ENCODE data around the gene THPO. TPM values are rescaled to one million over a fixed set of nuclear protein-coding genes. Genes with fewer than 3 reads are reported as not detected.

Gene THPO
- total and polyA plus RNA-seq, 2 donors (not counting 3 experiments of a cell fraction or from before 2014, with no cell fraction given), result 0.08 TPM; not detected in 1

- ChIA-PET POLR2A (interaction anchor here (0.5 kb wide), 1 partner anchor 161 kb away, joined by 4 read pairs; no protein-coding TSS in a partner anchor), CTCF (interaction anchor here (1.6 to 6.9 kb wide), 2 partner anchors 15 to 155 kb away, joined by 4 to 52 read pairs; no protein-coding TSS in a partner anchor)
- H3K4me1 ChIP-seq (ENCODE audit: control insufficient read depth, extremely low read depth, insufficient read depth, low read length), result no peaks in the 10 kb centered on the region
- peaks cover 17 to 18% of the 10 kb centered on the region in 2 experiments for H3K27me3 ChIP-seq (ENCODE audit: control insufficient read depth in 2 of 2, insufficient read depth in 2 of 2, low read length in 2 of 2)
- no peak for FAIRE-seq
- H3K79me2 ChIP-seq (ENCODE audit: control insufficient read depth, insufficient read depth, low read length), result no peaks in the 10 kb centered on the region
- H3K4me2 ChIP-seq (ENCODE audit: insufficient read depth, low read length), result no peak overlapping the region
- no peaks in the 10 kb centered on the region for H3K36me3 ChIP-seq (ENCODE audit: control insufficient read depth in 2 of 2, extremely low read depth in 1 of 2, insufficient read depth in 2 of 2, low read length in 2 of 2)
- no peak overlapping the region for H3K9ac ChIP-seq (replicated peaks; ENCODE audit: extremely low read depth, insufficient read depth, low read length)
- intact Hi-C loops (cut with micrococcal nuclease), result no loop called here
- TF ChIP-seq CTCF (IDR thresholded peaks at IDR 0.05; ENCODE audit: extremely low read depth in 1 of 2, insufficient read depth in 1 of 2, low read depth in 1 of 2, low read length in 2 of 2) (no peak), POLR2A (IDR thresholded peaks at IDR 0.05; ENCODE audit: low read depth, low read length) (no peak), FOS (IDR thresholded peaks at IDR 0.05; ENCODE audit: borderline replicate concordance, insufficient read depth, low read length) (no peak), GATA2 (IDR thresholded peaks at IDR 0.05; ENCODE audit: insufficient read depth, insufficient read length, low read depth, low read length) (no peak), MYC (IDR thresholded peaks at IDR 0.05; ENCODE audit: low read depth, low read length) (no peak), JUN (IDR thresholded peaks at IDR 0.05; ENCODE audit: borderline replicate concordance, insufficient read depth, insufficient read length, low read depth) (no peak), EZH2 (IDR thresholded peaks at IDR 0.05; ENCODE audit: borderline replicate concordance, low read depth, low read length, severe bottlenecking) (no peak), POLR2AphosphoS5 (IDR thresholded peaks at IDR 0.05; ENCODE audit: insufficient read depth, low read depth, low read length) (no peak), MAX (IDR thresholded peaks at IDR 0.05; ENCODE audit: insufficient read depth, insufficient read length) (no peak)
- BruUV-seq (replicated peaks), result no TSS peak
- dilution Hi-C loops (cut with MboI; ENCODE audit: extremely low pct_ligation_motif_present, low sequenced_read_pairs), result no loop called here
- no peaks in the 10 kb centered on the region for H4K20me1 ChIP-seq (replicated peaks; ENCODE audit: control insufficient read depth, extremely low read depth, insufficient read depth, low read length)
- no peak overlapping the region for H3K4me3 ChIP-seq (replicated peaks in 1 of 3; ENCODE audit: insufficient read depth in 1 of 3, low read depth in 1 of 3, low read length in 3 of 3)
- DNase-seq (ENCODE audit: low read depth, low spot score), result no peak
- H3K9me3 ChIP-seq (replicated peaks; ENCODE audit: control insufficient read depth, insufficient read depth, low read length), result no peaks in the 10 kb centered on the region
- no peak overlapping the region for H2AFZ ChIP-seq (ENCODE audit: low read depth, low read length)
- no peaks in the 10 kb centered on the region for H3K9me1 ChIP-seq (replicated peaks; ENCODE audit: control insufficient read depth, extremely low read depth, insufficient read depth, low read length)
- H3K27ac ChIP-seq (ENCODE audit: insufficient read depth, low read depth, low read length), result no peak overlapping the region
Measured at GRCh38 chr3:184387174-184387714, 9.2 kb upstream of the THPO start.

Measured in endothelial cell of umbilical vein (primary cell).